Stimulated activated CD4-positive, alpha-beta T cell treated with anti-CD3 and anti-CD28 coated beads, Interleukin-15, amount 100 ng/mL, for 1 hour (primary cell): ENCODE measurements around the gene PFN3.
A peak's percentile ranks its signal among the peaks of the same experiment; 100 is the strongest.

Experiments used
- DNase-seq, 2 donors: peaks; one replicate each; pipeline ENCODE4 v3.0.0-alpha.2; 2020; ENCODE audit warnings: low read depth in 1 of 2, low spot score in 1 of 2

Gene PFN3

DNA sequence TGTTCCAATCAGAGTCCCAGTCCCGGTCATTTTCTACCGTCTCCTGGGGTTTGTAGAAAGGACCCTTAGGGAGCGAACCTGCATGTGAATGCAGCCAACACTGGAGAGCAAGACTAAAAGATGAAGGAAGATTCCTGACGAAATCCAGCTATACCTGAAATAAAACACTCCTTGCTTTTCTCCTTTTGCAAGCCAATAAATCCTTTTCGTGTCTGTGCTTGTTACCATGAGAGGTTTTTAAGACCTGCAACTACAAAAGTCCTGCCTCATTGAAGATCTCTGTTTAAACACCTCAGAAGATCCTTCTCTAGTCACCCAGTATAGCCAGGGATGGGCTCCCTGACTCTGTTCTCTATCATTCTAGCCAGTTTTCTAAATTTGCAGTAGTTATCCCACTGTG is 26.2 kb downstream of the PFN3 start:
- DNase-seq: no peak

DNA sequence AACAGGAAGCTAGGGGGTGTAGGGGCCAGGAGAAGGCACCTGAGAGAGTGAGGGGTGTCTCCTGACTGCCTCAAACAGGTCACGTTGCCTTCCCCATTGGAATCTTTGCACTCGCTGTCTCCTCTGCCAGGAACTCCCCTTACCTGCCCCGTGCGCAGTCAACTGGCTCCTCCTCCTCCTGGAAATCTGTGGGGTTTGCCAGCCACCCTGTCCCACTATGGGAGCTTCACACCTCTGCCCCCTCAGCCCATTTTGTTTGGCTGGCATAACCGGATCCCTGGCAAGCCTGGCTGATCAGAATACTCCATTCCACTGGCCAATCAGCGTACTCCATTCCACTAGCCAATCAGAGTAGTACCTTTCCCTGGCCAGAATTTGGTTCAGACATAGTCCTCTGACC is 26.7 kb downstream of the PFN3 start:
- DNase-seq: no peak

DNA sequence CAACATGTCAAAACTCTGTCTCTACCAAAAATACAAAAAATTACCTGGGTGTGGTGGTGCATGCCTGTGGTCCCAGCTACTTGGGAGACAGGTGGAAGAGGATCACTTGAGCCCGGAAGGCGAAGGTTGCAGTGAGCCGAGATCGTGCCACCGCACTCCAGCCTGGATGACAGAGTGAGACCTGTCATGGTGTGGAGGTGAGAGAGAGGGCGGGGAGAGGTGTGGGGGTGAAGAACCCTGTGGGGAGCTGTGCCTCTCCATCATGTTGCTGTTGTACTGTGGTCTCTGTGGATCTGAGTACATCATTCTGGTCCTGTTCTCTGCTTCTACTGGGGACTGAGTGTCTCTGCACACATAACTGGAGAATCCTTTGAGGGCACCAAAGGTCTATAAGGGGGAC is 27.6 kb downstream of the PFN3 start:
- DNase-seq: no peak

DNA sequence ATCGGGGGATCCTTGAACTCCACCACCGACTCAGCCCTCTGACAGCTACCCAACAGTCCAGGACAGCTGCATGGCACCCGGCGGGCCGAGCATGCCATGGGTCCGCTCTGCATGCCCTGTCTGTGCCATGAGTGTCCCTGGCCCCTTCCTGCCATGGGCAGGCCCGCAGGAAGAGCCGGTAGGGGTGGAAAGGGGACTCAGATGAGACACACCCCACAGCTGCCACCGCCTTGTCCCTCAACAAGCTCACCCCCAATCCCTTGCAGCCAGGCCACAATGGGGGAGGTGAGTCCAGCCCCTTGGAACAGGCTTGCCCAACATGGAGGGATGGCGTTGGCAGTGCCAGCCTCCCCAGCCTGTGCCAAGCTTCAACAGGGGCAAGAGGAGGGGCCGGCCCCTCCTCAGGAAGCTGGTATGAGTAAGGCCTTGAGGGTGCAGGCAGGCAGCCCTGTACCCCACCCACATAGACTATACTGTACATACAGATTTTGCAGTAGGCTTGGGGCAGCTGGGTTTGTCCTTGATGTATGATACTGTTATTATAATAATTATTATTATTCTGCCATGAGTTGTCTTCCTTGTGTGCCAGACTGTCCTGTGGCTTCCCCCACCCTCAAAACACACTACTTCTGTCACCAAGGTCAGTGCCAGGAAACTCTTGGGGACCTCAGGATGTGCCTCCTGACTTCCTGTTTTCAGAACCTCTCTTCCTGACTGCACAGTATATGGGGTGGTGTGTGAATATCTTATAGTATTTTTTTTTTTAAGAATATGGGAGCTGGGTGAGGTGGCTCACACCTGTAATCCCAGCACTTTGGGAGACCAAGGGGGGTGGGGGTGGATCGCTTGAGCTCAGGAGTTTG is 28.2 kb downstream of the PFN3 start:
- DNase-seq: no peak

DNA sequence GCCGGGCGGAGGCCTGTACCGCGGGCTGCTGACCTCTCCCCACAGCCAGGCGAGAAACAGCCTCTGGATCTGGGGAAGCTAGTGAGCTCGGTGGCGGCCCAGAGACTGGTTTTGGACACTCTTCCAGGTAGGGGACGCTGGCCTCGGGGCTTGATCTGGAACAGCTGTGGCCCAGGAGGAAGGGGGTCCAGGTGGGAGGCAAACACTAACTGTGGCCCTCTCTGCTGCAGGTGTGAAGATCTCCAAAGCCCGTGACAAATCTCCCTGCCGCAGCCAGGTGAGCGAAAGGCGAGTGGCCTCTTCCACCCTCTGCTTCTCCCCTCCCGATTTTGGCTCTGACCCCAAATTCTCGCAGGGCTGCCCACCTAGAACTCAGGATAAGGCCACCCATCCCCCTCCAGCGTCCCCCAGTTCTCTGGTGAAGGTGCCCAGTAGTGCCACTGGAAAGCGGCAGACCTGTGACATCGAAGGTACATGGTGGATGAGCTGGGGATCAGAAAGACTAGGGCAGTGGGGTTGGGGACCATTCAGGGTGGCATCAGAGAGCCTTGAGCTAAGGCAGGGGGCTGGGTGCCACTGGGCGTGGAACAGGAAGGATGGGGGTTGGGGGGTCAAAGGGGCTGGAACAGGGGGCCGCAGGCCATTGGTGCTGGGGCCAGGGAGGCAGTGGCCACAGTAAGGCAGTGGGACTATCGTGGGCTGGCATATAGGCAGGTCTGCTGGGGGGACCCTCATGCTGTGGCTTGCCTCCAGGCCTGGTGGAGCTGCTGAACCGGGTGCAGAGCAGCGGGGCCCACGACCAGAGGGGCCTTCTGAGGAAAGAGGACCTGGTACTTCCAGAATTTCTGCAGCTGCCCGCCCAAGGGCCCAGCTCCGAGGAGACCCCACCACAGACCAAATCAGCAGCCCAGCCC is 29.1 kb downstream of the PFN3 start:
- no peak for DNase-seq

DNA sequence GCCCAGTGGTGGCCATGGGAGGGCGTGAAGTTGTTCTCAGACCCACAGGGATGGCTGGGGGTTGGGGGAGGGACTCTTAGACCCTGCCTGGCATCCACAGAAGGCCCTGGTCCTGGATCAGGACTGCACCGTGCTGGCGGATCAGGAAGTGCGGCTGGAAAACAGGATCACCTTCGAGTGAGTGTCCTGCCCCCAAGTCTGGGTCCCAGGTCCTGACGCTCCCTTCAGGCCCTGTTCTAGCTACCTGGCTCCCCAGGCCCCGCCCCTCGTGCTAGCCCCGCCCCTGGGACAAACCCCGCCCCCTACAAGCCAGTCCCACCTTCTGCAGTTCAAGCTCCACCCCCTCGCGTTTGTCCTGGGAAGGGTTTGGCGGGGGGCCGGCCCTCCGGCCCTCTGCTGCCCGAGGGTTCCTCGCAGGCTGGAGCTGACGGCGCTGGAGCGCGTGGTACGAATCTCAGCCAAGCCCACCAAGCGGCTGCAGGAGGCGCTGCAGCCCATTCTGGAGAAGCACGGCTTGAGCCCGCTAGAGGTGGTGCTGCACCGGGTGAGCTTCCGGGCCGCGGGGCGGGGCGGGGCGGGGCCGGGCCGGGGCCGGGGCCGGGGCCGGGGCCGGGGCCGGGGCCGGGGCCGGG is 29.9 kb downstream of the PFN3 start:
- peak in 1 of 2 donors; percentile 48 for DNase-seq

DNA sequence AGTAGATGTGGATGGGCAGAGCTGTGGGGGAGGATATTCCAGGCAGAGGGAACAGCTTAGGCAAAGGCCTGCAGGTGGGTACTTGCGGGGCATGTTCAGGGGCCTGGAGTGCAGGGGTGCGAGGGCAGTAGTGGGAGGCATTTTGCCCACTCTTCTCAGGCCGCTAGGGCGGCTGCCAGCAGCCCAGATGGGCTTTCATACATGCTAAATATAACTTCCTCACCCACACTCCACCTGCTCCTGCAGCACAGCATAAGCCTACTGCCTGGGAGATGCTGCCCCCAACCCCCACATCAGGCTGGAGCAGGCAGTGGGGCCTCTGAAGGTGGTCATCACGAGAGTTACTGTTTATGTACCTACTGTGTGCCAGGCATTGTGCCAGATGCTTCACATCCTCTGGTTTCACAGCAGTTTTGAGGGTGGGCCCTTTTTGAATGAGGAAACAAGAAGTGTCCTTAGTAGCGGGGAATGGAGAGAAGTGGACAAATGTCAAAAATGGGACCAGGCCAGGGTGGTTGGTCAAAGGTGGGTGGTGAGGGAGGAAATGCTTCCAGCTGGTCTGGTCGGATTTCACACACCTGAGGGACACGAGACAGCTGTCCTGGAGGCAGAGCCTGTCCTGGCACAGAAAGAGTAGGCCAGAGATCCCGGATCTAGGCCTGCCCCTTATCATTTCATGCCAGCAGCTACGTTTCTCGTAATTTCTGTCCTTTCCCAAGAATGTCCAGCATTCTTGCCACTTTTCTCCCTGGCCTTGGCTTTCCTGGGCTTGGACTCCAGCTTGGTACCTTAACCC is 30.6 kb downstream of the PFN3 start:
- DNase-seq: no peak

DNA sequence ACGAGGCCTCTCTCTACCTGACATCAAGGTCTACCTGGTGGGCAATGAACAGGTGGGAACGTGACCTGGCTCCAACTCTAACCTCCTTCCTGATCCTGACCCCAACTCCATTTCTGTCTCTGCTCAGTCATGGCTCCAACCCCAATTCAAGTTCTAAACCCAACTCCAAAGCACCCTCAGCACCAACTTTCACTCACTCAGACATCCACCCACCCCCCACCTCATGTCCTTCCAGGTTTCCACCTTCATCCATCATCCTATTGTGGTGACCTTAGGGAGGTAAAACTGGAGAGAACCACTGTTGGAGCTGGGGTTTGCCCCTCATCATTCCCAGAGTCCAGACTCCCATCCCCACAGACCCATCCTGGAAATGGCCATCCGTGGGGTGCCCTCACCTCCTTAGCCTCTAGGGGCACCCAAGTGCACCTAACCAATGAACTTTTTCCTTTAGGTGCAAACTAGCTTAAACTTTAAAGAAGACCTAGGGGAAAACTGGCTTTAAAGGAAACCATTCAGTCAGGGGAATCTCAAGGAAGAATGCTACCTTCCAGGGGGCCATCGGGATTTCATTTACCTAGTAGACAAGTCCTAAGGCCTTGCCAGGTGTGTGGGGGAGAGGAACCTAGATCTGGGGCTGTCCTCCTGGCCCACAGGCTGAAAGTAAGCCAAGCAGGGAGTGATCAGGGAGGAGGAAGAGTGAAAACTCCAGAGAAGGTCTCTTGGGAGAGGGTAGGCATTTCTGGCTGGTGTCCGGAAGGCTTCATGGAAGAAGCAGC is 31.4 kb downstream of the PFN3 start:
- DNase-seq: no peak

DNA sequence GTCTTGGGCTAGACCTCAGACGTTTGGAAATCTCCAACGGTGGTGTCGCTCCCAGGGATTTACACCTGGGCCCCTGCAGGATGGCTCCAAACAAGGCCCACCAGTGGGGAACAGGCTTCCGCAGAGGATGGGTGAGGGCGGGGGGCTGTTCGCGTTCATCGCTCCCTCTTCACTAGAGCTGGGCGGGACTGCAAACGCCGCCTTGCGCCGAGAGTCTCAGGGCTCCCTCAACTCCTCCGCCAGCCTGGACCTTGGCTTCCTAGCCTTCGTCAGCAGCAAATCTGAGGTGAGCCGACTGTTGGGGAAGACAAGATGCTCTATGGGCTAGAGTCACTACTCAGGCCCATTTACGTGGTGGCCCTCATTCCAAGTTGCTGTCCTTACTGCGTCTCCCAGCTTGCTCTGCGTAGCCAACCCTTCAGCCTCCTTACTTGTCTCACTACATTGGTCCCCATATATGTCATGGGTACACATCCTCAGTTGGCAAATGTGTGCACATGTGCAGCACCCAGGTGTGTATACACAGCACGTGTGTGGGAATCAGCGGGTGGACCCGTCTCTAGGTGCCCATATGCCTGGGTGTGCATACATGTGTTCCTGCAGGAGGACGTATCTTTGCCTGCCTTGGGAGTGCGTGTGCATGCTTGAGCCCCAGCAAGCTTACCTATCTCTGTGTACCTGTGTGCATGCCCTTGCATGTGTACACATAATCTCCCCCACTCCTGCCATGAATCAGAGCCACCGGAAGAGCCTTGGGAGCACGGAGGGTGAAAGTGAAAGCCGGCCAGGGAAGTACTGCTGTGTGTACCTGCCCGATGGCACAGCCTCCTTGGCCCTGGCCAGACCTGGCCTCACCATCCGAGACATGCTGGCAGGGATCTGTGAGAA is 32.2 kb downstream of the PFN3 start:
- no peak for DNase-seq

DNA sequence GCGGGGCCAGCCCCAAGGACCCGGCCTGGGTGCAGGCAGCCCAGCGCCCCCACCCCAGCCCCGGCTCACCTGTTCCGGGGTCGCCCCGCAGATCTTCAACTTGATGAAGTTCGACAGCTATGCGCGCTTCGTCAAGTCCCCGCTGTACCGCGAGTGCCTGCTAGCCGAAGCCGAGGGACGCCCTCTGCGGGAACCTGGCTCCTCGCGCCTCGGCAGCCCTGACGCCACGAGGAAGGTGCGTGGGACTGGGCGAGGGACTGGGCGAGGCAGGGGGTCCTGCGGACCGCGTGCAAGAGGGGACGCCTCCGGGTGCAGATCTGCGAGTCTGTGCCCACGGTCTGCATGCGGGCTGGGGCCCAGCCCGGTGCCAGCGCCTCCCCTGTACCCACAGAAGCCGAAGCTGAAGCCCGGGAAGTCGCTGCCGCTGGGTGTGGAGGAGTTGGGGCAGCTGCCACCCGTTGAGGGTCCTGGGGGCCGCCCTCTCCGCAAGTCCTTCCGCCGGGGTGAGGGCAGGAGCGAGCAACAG is 33.1 kb downstream of the PFN3 start:
- DNase-seq: no peak

DNA sequence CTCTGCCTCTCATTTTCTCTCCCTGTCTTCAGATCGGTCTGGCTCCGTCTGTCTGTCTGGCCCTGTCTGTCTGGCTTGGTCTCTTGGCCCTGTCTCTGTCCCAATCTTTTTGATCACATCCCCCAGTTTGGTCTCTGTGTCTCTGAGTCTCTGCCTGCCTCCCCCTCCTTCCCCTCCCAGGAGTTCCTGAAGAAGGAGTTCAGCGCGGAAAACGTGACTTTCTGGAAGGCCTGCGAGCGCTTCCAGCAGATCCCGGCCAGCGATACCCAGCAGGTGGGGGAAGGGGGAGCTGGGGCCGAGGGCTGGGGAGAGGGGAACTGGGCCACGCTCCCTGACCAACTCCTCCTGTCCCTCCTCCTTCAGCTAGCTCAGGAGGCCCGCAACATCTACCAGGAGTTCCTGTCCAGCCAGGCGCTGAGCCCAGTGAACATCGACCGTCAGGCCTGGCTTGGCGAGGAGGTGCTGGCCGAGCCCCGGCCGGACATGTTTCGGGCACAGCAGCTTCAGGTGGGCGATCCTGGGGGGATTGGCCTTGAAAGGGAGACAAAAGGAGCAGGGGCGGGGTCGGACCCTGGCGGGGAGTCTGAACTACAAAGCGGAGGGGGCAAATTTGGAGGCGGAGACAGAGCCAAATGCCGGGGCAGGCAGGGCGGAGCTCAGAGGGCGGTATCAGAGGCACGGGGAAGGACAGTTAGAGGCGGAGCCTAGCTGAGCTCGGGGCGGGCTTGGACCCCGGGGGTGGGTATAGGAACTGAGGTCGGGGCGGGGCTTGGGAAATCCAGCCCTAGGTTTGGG is 33.7 kb downstream of the PFN3 start:
- no peak for DNase-seq

DNA sequence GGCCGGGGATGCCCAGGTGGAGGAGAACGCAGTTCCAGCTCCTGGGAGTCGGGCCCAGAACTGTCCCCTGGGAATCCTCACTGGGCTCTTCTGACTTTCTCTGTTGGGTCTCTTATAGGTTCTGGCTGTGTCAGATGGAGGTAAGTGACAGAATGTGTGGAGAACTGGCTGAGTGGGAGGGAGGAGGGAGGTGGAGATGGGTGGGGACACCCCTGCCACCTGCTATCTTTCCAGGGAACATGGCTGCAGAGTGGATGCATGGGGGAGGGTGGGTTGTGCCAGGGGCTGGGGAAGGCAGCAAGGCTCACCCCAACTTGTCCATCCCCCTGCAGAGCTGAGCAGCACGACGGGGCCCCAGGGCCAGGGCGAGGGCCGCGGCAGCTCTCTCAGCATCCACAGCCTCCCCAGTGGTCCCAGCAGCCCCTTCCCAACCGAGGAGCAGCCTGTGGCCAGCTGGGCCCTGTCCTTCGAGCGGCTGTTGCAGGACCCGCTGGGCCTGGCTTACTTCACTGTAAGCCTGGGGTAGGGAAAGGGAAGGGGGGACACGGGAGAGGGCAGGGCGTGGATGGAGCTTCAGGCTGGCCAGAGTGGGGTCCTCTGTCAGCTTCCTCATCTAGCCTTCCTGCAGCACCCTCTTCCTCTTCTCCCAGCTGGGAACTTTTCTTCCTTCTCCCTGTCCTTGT is 34.5 kb downstream of the PFN3 start:
- DNase-seq: no peak

DNA sequence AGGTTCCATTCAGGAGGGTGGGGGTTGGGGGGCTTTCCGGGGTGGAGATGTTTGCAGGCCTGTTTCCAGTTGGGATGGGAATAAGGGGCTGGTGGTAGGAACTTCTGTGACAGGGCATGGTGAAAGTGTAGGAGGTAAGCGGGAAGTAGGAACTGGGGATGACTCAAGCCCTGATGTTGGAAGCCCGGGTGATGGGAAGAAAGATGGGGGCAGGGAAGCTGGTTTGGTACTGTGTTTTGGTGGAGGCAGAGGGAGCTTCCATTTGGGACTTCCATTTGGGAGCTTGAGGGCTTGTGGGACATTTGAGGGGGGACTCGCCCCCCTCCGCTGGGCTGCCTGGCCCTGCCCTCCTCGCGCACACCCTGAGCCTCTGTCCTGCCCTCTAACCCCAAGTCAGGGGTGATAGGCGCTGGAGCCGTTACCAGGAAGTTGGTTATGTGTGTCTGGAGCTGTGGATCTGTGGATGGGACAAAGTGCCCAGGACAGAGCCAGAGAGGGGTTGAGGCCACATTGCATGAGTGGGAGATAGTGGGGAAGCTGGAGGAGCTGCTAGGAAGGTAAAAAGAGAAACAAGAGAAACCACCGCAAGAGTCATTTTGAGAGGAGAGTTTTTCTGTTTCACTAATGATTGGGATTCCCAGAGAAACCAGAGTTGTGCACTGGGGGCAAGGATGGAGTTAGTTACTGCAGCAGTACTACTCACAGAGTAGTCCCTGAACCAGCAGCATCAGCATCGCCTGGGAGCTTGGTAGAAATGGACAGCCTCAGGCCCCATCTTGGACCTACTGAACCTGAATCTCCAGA is 36.1 kb downstream of the PFN3 start:
- no peak for DNase-seq

DNA sequence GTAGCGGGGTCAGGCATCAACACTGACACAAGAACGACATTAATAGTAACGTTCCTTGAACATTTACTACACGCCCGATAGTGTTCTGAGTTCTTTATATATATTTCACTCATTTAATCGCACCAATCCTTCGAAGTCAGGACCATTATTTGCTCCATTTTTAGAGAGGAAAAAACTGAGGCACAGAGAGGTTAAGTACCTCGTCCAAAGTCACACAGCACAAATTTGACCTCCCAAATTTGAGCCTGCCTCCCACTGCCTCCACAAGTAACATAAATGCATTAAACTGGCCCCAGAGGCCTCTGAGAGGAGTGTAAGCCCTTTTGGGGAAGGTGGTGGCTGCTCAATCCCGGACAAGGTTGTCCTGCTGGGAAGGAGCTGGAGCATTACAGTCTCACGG is 36.9 kb downstream of the PFN3 start:
- DNase-seq: no peak

DNA sequence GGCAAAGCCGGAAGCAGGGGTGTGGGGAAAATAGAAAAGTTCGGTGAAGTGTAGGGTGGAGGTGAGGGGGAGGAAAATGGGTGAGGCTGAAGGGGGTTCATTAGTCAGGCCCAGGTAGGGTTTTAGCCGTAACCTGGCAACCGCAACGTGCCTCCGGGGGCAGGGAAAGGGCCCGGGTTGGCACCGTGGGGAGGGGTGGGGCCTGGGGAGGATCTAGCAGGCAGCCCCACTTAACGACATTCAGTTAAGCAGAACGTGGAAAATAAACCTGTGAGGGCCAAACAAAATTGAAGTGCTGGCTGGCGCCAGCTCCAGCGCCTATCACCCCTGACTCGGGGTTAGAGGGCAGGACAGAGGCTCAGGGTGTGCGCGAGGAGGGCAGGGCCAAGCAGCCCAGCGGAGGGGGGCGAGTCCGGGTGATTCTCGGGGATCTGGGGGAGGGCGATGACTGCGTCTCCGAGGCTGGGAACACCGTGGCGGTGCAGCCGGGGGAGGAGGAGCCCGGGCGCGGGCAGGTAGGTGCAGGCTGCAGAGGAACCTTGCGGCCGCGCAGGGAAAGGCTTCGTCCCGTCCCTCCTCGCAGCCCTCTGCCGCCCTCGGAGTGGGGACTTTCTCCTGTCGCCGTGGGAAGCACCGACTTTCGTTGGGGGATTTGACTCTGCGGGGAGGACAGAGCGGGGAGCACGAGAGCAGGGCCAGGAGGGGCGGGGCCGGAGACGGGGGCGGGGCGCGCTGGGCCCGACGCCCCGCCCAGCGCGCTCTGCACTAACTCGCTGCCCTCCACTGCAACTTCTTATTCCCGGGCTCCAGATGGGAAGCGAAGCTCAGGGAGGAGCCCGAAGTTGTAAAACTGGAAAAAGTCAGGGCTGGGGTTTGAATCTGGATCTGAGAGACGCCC is 37.6 kb downstream of the PFN3 start:
- peak in 1 of 2 donors; percentile 65 for DNase-seq

DNA sequence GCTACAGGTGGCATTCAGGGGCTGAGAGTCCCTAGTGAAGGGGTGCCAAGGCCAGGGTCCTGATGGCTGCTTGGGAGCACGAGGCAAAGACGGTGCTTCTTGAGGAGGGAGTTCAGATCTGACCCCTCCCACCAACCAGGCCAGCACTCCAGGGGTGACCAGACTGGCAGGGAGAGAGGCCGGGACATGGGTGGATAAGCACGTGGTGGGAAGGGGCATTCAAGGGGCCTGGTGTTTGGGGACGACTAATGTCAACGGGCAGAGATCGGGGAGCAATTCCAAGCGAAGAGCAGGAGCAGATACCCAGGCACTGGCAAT is 38.2 kb downstream of the PFN3 start:
- no peak for DNase-seq
